OCI-LY1 (cell line): ENCODE data around the gene PLGRKT.

Experiments
- H2AFZ ChIP-seq: fragments of 200-600 bp; sonication (generic), shearing (Covaris generic); 2 replicates; pipeline ENCODE4 v1.6.0; 2014; ENCODE audit warnings: antibody characterized with exemption, mild to moderate bottlenecking, low read length
- H3F3A ChIP-seq: fragments of 200-600 bp; sonication (generic), shearing (Covaris generic); 2 replicates; pipeline ENCODE4 v1.6.0; 2014; ENCODE audit warnings: mild to moderate bottlenecking, antibody characterized with exemption, low read length, moderate library complexity; ENCODE audit not compliant: insufficient read depth
- H3K27ac ChIP-seq: fragments of 200-600 bp; sonication (generic); 2 replicates; pipeline ENCODE4 v1.5.1; 2014; ENCODE audit warnings: low read length, mixed run types, mild to moderate bottlenecking, low read depth; ENCODE audit not compliant: poor library complexity, severe bottlenecking
- H3K27me3 ChIP-seq: fragments of 200-600 bp; sonication (generic); 2 replicates; pipeline ENCODE4 v1.6.0; 2014; ENCODE audit warnings: antibody characterized with exemption, mild to moderate bottlenecking, low read length, moderate library complexity; ENCODE audit not compliant: insufficient read depth
- H3K36me3 ChIP-seq: fragments of 200-600 bp; sonication (generic); 2 replicates; pipeline ENCODE4 v1.6.1; 2014; ENCODE audit warnings: mild to moderate bottlenecking, antibody characterized with exemption, low read length, moderate library complexity, mixed read lengths; ENCODE audit not compliant: insufficient read depth
- H3K4me1 ChIP-seq: fragments of 200-600 bp; sonication (generic); 2 replicates; pipeline ENCODE4 v1.5.1; 2014; ENCODE audit warnings: mild to moderate bottlenecking, low read length, moderate library complexity; ENCODE audit not compliant: insufficient read depth, severe bottlenecking
- H3K4me2 ChIP-seq: fragments of 200-600 bp; sonication (generic), shearing (Covaris generic); 2 replicates; pipeline ENCODE4 v1.6.1; 2014; ENCODE audit warnings: low read length
- H3K4me3 ChIP-seq: fragments of 200-600 bp; sonication (generic); 2 replicates; pipeline ENCODE4 v1.5.1; 2014; ENCODE audit warnings: low read length, low read depth, mild to moderate bottlenecking, mixed read lengths; ENCODE audit not compliant: poor library complexity, severe bottlenecking
- H3K79me2 ChIP-seq: fragments of 200-600 bp; shearing (Covaris generic); 2 replicates; pipeline ENCODE4 v1.6.1; 2016; ENCODE audit warnings: mixed run types, low read length, mixed read lengths; ENCODE audit not compliant: insufficient read depth
- H3K9ac ChIP-seq: fragments of 200-600 bp; sonication (generic), shearing (Covaris generic); 2 replicates; pipeline ENCODE4 v1.6.1; 2014; ENCODE audit warnings: mild to moderate bottlenecking, low read length, mixed read lengths
- H3K9me2 ChIP-seq: fragments of 200-600 bp; sonication (generic), shearing (Covaris generic); 2 replicates; pipeline ENCODE4 v1.6.1; 2014; ENCODE audit warnings: low read depth, mild to moderate bottlenecking, low read length, mixed read lengths
- H3K9me3 ChIP-seq: fragments of 200-600 bp; shearing (Covaris generic); 2 replicates; pipeline ENCODE4 v1.6.1; 2014; ENCODE audit warnings: low read length, mixed read lengths
- H4K20me1 ChIP-seq: fragments of 200-600 bp; sonication (generic), shearing (Covaris generic); 2 replicates; pipeline ENCODE4 v1.6.0; 2016; ENCODE audit warnings: mild to moderate bottlenecking, low read length; ENCODE audit not compliant: insufficient read depth
- EZH2 ChIP-seq: fragments of 200-600 bp; sonication (generic), shearing (Covaris generic); IDR thresholded peaks from 2 replicates; pipeline ENCODE4 v1.8.0; 2017; ENCODE audit warnings: borderline replicate concordance, mixed run types, mild to moderate bottlenecking, antibody characterized with exemption, low read length, moderate library complexity, mixed read lengths
- TF ChIP-seq, protein P1 (sequence below): fragments of 200-600 bp; sonication (generic), shearing (Covaris generic); IDR thresholded peaks from 2 replicates; pipeline ENCODE4 v1.5.1; 2017; ENCODE audit warnings: mild to moderate bottlenecking, antibody characterized with exemption, low read length, moderate library complexity, mixed read lengths

The PLGRKT gene

DNA sequence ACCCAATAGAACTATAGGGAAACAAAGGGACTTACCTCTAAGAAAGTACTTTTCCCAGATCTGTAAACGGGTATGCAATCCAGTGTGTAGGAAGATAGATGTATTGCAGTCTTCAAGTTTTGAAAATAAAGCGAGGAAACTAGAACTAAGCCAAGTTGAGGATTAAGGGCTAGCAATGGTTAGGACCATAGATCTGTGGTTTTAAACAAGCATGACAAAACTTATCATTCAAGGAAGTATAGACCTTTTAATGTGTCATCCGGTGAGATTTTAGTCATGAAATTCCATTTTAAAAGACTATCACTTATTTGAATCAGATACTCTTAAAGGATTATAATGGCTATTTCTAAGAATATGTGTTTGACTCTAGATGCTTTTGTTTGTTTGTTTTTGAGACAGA, 33.1 kb upstream of the PLGRKT start:
- H2AFZ ChIP-seq: no peak overlapping the region
- H3K4me1 ChIP-seq: no peaks in the 10 kb centered on the region
- H3K9me2 ChIP-seq: no peaks in the 10 kb centered on the region
- no peaks in the 10 kb centered on the region for H3K79me2 ChIP-seq
- H3K4me2 ChIP-seq: no peak overlapping the region
- no peaks in the 10 kb centered on the region for H3K36me3 ChIP-seq
- no peaks in the 10 kb centered on the region for H3F3A ChIP-seq
- H4K20me1 ChIP-seq: no peaks in the 10 kb centered on the region
- H3K9me3 ChIP-seq: no peaks in the 10 kb centered on the region
- H3K27me3 ChIP-seq: no peaks in the 10 kb centered on the region
- H3K4me3 ChIP-seq: no peak overlapping the region
- H3K9ac ChIP-seq: no peak overlapping the region
- TF ChIP-seq, protein P1, sequence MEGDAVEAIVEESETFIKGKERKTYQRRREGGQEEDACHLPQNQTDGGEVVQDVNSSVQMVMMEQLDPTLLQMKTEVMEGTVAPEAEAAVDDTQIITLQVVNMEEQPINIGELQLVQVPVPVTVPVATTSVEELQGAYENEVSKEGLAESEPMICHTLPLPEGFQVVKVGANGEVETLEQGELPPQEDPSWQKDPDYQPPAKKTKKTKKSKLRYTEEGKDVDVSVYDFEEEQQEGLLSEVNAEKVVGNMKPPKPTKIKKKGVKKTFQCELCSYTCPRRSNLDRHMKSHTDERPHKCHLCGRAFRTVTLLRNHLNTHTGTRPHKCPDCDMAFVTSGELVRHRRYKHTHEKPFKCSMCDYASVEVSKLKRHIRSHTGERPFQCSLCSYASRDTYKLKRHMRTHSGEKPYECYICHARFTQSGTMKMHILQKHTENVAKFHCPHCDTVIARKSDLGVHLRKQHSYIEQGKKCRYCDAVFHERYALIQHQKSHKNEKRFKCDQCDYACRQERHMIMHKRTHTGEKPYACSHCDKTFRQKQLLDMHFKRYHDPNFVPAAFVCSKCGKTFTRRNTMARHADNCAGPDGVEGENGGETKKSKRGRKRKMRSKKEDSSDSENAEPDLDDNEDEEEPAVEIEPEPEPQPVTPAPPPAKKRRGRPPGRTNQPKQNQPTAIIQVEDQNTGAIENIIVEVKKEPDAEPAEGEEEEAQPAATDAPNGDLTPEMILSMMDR: no peak
- no peak for TF ChIP-seq EZH2
- H3K27ac ChIP-seq: no peak overlapping the region

DNA sequence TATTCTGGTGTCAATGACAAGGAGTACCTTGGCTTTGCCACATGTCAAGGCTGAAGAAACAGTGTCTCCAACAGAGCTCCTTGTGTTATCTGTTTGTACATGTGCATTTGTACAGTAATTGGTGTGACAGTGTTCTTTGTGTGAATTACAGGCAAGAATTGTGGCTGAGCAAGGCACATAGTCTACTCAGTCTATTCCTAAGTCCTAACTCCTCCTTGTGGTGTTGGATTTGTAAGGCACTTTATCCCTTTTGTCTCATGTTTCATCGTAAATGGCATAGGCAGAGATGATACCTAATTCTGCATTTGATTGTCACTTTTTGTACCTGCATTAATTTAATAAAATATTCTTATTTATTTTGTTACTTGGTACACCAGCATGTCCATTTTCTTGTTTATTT, 32.4 kb upstream of the PLGRKT start:
- Histone ChIP-seq H3K9ac (no peak overlapping the region), H4K20me1 (no peaks in the 10 kb centered on the region), H3K4me2 (no peak overlapping the region), H3K4me3 (no peak overlapping the region), H3K27ac (no peak overlapping the region), H3K36me3 (no peaks in the 10 kb centered on the region), H3F3A (no peaks in the 10 kb centered on the region), H3K4me1 (no peaks in the 10 kb centered on the region), H3K27me3 (no peaks in the 10 kb centered on the region), H3K9me3 (no peaks in the 10 kb centered on the region), H2AFZ (no peak overlapping the region), H3K79me2 (no peaks in the 10 kb centered on the region), H3K9me2 (no peaks in the 10 kb centered on the region)
- TF ChIP-seq, protein P1: no peak
- TF ChIP-seq EZH2: no peak

DNA sequence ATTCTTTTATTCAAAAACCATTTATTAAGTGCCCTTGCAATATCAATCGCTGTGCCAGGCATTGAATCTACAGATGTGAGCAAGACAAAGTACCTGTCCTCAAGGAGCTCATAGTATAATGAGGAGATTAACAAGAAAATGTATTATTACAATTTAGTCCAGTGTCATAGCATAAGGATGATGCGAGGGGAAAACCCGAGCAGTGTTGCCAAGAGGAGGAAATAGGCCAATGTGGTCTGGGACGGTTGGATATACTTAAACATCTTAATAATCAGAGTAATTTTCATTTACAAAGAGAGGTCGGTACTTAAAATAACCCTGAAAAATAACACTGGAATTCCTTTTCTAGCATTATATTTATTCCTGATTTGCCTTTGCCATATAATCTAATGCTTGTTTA, 31.1 kb upstream of the PLGRKT start:
- Histone ChIP-seq H3K9ac (no peak overlapping the region), H4K20me1 (no peaks in the 10 kb centered on the region), H3K4me1 (no peaks in the 10 kb centered on the region), H3K4me3 (no peak overlapping the region), H3K79me2 (no peaks in the 10 kb centered on the region), H3F3A (no peaks in the 10 kb centered on the region), H3K9me3 (no peaks in the 10 kb centered on the region), H3K36me3 (no peaks in the 10 kb centered on the region), H2AFZ (no peak overlapping the region), H3K27me3 (no peaks in the 10 kb centered on the region), H3K27ac (no peak overlapping the region), H3K4me2 (no peak overlapping the region), H3K9me2 (no peaks in the 10 kb centered on the region)
- TF ChIP-seq, protein P1: no peak
- no peak for TF ChIP-seq EZH2
